SK-N-SH treated with all-trans-retinoic acid at 6 μM for 48 hours (cell line): ENCODE results near the gene ZNF154.
A peak's percentile ranks its signal among the peaks of the same experiment; 100 is the strongest.

Experiments
- ATAC-seq: fragments of 200-7000 bp; cut with Tn5 transposase; 3 replicates; pipeline ENCODE4 v1.9.1; 2020; ENCODE audit warnings: mild to moderate bottlenecking, moderate library complexity
- ARNTL ChIP-seq: fragments of 450-650 bp; formaldehyde crosslinking; IDR thresholded peaks from 2 replicates; pipeline ENCODE4 v1.5.0; 2020; ENCODE audit warnings: low read depth, mild to moderate bottlenecking, moderate library complexity, borderline replicate concordance
- BACH2 ChIP-seq: fragments of 250-450 bp; sonication (Bioruptor Pico); IDR thresholded peaks from 2 replicates; pipeline ENCODE4 v1.9.0; 2021; ENCODE audit warnings: mild to moderate bottlenecking, borderline replicate concordance
- CSDC2 ChIP-seq: fragments of 250-450 bp; sonication (Bioruptor Pico); IDR thresholded peaks from 2 replicates; pipeline ENCODE4 v1.5.0; 2020; ENCODE audit warnings: mild to moderate bottlenecking, moderate library complexity
- CSRNP3 ChIP-seq: fragments of 250-450 bp; sonication (Bioruptor Pico); IDR thresholded peaks from 2 replicates; pipeline ENCODE4 v1.5.1; 2021; ENCODE audit warnings: mild to moderate bottlenecking, moderate library complexity
- ESRRG ChIP-seq: fragments of 250-450 bp; sonication (Bioruptor Pico); IDR thresholded peaks from 2 replicates; pipeline ENCODE4 v1.6.1; 2021; ENCODE audit warnings: mild to moderate bottlenecking
- GLIS3 ChIP-seq: fragments of 250-450 bp; sonication (Bioruptor Pico); IDR thresholded peaks from 2 replicates; pipeline ENCODE4 v1.5.0; 2020; ENCODE audit warnings: mild to moderate bottlenecking, moderate library complexity
- ISL1 ChIP-seq: fragments of 250-450 bp; sonication (Bioruptor Pico); IDR thresholded peaks from 2 replicates; pipeline ENCODE4 v2.1.2; 2022; ENCODE audit warnings: mild to moderate bottlenecking, moderate library complexity
- PPARA ChIP-seq: fragments of 250-450 bp; sonication (Bioruptor Pico); IDR thresholded peaks from 2 replicates; pipeline ENCODE4 v1.5.0; 2020; ENCODE audit warnings: mild to moderate bottlenecking, borderline replicate concordance
- RARB ChIP-seq: fragments of 250-450 bp; sonication (Bioruptor Pico); IDR thresholded peaks from 2 replicates; pipeline ENCODE4 v1.8.0; 2021; ENCODE audit warnings: mild to moderate bottlenecking, moderate library complexity
- SNAI2 ChIP-seq: fragments of 250-450 bp; sonication (Bioruptor Pico); IDR thresholded peaks from 2 replicates; pipeline ENCODE4 v1.5.0; 2020; ENCODE audit warnings: mild to moderate bottlenecking, moderate library complexity
- TCF4 ChIP-seq: fragments of 250-450 bp; sonication (Bioruptor Pico); IDR thresholded peaks from 2 replicates; pipeline ENCODE4 v1.8.0; 2021; ENCODE audit warnings: mild to moderate bottlenecking, moderate library complexity, borderline replicate concordance
- TOX ChIP-seq: fragments of 250-450 bp; sonication (Bioruptor Pico); IDR thresholded peaks from 2 replicates; pipeline ENCODE4 v1.8.0; 2021; ENCODE audit warnings: mild to moderate bottlenecking, moderate library complexity, borderline replicate concordance
- ZFP3 ChIP-seq: fragments of 250-450 bp; sonication (Bioruptor Pico); IDR thresholded peaks from 2 replicates; pipeline ENCODE4 v1.5.0; 2020; ENCODE audit warnings: mild to moderate bottlenecking, moderate library complexity
- ZNF565 ChIP-seq: fragments of 450-650 bp; formaldehyde crosslinking; conservative IDR thresholded peaks from 2 replicates; pipeline ENCODE4 v1.5.0; 2020; ENCODE audit warnings: low read depth, mild to moderate bottlenecking, moderate library complexity
- ZNF70 ChIP-seq: fragments of 450-650 bp; formaldehyde crosslinking; IDR thresholded peaks from 2 replicates; pipeline ENCODE4 v1.5.0; 2020; ENCODE audit warnings: mild to moderate bottlenecking, moderate library complexity
- ZNF8 ChIP-seq: fragments of 450-650 bp; formaldehyde crosslinking; IDR thresholded peaks from 2 replicates; pipeline ENCODE4 v1.5.0; 2020; ENCODE audit warnings: mild to moderate bottlenecking, moderate library complexity
- TF ChIP-seq, protein P1 (sequence below): fragments of 250-450 bp; sonication (Bioruptor Pico); IDR thresholded peaks from 2 replicates; pipeline ENCODE4 v1.5.1; 2020; ENCODE audit warnings: low read depth, mild to moderate bottlenecking, moderate library complexity
- TF ChIP-seq, protein P2 (sequence below): fragments of 250-450 bp; sonication (Bioruptor Pico); IDR thresholded peaks from 2 replicates; pipeline ENCODE4 v1.8.0; 2021; ENCODE audit warnings: low read depth, mild to moderate bottlenecking, moderate library complexity, borderline replicate concordance

ZNF154 gene

DNA sequence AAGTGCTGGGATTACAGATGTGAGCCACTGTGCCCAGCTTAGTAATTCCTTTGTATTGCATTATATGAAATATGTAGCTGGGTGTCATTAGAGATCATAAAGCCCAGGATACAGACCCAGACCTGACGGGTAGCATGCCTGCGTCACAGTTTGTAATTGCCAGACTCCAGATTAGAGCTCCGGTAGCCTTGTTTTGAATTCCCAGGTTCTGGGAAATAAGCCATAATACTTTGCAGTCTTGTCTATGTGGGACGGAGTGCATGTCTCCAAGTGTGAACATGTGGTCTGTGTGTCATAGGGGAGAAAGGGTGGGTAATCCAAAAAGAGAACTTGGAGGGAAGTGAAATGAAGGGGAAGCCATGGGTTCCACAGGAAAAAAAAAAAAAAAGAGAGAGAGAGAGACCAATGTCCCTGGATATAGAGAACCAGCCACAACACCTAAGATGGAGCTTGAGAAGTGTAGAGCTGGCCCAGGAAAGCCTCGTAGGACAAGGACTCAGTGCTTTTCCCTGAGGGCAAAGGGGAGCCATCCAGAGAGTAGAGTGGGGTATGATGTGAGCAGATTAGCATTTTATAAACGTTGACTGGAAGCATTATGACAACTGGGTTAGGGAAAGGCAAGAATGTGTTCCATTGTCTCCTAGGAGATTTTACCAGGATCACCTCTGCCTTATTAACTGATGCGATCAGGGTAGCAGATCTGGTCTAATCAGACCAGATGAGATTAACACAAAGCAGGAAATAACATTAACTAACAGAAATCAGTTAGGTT, 37.7 kb downstream of the ZNF154 start (continued):
- TF ChIP-seq CSRNP3 (CRISPR knock-in tag) (no peak), ESRRG (CRISPR knock-in tag) (no peak), RARB (CRISPR knock-in tag) (no peak), ZNF70 (CRISPR knock-in tag) (no peak), ZFP3 (CRISPR knock-in tag) (no peak), ISL1 (CRISPR knock-in tag) (no peak), SNAI2 (CRISPR knock-in tag) (no peak), CSDC2 (CRISPR knock-in tag) (no peak), ZNF565 (no peak)
- TF ChIP-seq, all 23 proteins: peak for 0

DNA sequence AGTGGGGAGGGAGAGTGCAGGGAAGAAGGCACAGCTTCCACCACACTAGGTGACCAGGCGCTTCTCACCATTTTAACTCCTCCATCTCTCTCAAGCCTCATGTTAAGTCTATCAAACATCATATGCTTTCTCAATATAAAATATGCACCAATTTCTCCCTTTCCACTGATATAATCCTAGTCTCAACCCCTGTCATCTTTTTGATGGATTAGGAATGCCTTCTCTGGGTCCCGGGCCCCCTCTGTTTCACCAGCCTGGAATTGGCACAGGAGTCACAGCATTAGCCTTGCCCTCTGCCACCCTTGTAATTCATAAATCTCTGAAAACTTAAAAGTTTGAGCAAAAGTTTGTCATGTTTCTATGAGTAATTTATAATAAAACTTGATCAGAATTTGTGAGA, 40.4 kb downstream of the ZNF154 start, which contains the start of gene ZSCAN4:
Gene ZSCAN4, plus strand, starts transcription at position 301 of the 400 bp plus-strand sequence. CDS start 7,211 bp downstream, outside the sequence.
- ATAC-seq = no peak
- no peak for TF ChIP-seq ESRRG (CRISPR knock-in tag)
- no peak for TF ChIP-seq TOX (CRISPR knock-in tag)
- TF ChIP-seq, protein P1, sequence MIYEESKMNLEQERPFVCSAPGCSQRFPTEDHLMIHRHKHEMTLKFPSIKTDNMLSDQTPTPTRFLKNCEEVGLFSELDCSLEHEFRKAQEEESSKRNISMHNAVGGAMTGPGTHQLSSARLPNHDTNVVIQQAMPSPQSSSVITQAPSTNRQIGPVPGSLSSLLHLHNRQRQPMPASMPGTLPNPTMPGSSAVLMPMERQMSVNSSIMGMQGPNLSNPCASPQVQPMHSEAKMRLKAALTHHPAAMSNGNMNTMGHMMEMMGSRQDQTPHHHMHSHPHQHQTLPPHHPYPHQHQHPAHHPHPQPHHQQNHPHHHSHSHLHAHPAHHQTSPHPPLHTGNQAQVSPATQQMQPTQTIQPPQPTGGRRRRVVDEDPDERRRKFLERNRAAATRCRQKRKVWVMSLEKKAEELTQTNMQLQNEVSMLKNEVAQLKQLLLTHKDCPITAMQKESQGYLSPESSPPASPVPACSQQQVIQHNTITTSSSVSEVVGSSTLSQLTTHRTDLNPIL (CRISPR knock-in tag) = no peak
- TF ChIP-seq SNAI2 (CRISPR knock-in tag) = no peak
- no peak for TF ChIP-seq BACH2 (CRISPR knock-in tag)
- no peak for TF ChIP-seq TCF4 (CRISPR knock-in tag)
- TF ChIP-seq ISL1 (CRISPR knock-in tag) = no peak

DNA sequence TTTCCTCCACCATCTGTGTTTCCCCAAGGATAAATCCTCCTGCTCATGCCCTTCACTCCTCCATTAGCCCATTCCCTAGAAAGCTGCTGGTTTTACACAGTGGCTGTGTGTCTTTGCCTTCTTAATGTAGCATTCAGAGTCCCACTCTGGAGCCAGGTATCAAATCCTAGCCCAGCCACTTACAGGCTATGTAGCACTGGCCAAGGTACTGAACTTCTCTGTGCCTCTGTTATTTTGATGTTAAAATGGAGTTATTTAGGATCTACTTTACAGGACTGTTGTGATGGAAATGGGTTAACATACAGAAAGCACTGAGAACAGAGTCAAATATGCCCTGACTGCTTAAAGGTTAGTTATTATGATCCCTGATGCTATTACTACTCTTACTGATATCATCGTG, 41.8 kb downstream of the ZNF154 start:
- no peak for ATAC-seq

DNA sequence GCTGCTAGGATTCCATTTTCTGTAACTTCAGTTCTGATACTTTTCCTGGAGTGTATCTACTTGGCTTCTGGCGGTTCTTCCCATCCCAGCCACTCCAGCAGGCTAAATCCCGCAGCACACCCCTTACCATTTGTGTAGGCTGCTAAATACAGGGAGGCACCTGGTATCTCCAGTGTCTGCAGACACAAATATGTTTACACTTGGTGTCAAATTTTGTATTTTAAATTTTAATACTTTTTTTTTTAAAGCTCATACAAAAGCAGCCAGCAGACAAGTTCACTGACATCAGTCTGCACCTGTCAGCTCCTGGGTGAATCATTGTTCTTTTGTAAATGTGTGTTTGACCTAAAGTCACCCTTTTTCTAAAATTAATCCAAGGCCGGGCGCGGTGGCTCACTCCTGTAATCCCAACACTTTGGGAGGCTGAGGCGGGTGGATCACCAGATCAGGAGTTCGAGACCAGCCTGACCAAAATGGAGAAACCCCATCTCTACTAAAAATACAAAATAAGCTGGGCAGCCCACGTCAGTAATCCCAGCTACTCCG, 43.7 kb downstream of the ZNF154 start:
- TF ChIP-seq SNAI2 (CRISPR knock-in tag) = no peak
- TF ChIP-seq, all 23 proteins: peak for 0
- ATAC-seq = no peak

More for the DNA sequence above, 41.8 kb downstream of the ZNF154 start:
- no peak for TF ChIP-seq BACH2 (CRISPR knock-in tag)
- TF ChIP-seq CSDC2 (CRISPR knock-in tag) = no peak
- TF ChIP-seq, protein P2, sequence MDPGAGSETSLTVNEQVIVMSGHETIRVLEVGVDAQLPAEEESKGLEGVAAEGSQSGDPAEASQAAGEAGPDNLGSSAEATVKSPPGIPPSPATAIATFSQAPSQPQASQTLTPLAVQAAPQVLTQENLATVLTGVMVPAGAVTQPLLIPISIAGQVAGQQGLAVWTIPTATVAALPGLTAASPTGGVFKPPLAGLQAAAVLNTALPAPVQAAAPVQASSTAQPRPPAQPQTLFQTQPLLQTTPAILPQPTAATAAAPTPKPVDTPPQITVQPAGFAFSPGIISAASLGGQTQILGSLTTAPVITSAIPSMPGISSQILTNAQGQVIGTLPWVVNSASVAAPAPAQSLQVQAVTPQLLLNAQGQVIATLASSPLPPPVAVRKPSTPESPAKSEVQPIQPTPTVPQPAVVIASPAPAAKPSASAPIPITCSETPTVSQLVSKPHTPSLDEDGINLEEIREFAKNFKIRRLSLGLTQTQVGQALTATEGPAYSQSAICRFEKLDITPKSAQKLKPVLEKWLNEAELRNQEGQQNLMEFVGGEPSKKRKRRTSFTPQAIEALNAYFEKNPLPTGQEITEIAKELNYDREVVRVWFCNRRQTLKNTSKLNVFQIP (CRISPR knock-in tag) = no peak
- no peak for TF ChIP-seq ESRRG (CRISPR knock-in tag)
- TF ChIP-seq ARNTL = no peak
- TF ChIP-seq PPARA (CRISPR knock-in tag) = no peak

- no peak for TF ChIP-seq ZNF8 (CRISPR knock-in tag)
- TF ChIP-seq ZFP3 (CRISPR knock-in tag) = no peak
- TF ChIP-seq BACH2 (CRISPR knock-in tag) = no peak
- no peak for TF ChIP-seq CSDC2 (CRISPR knock-in tag)
- TF ChIP-seq ARNTL = no peak
- no peak for TF ChIP-seq GLIS3 (CRISPR knock-in tag)
- TF ChIP-seq, protein P1 (CRISPR knock-in tag) = no peak
- peak; percentile 94 for ATAC-seq
Observed at GRCh38 chr19:57664269-57665127, 44.5 kb downstream of the ZNF154 start.
